K562 (cell line): ENCODE measurements around the gene GDAP1L1. TPM values are rescaled to one million over a fixed set of nuclear protein-coding genes. Genes with fewer than 3 reads are reported as not detected.
A peak's percentile ranks its signal among the peaks of the same experiment; 100 is the strongest.

Experiments
- CEBPB ChIP-seq: fragments of 450-650 bp; IDR thresholded peaks from 2 replicates; pipeline ENCODE4 v1.6.1; 2016; ENCODE audit warnings: missing genetic modification characterization, missing compliant biosample characterization
- CEBPG ChIP-seq, 3 experiments: fragments of 200-800 bp in 1 of 3; sonication (Bioruptor generic) in 1 of 3; sonication (generic) in 1 of 3; formaldehyde crosslinking in 1 of 3; IDR thresholded peaks in 2 of 3; conservative IDR thresholded peaks in 1 of 3; 2 replicates each; pipeline versions ENCODE4 v1.6.1 to v1.8.0; 2016 to 2022; ENCODE audit warnings: missing compliant biosample characterization in 2 of 3, missing genetic modification characterization in 2 of 3, mild to moderate bottlenecking in 1 of 3, missing genetic modification reagents in 1 of 3
- CTBP1 ChIP-seq: fragments of 450-650 bp; IDR thresholded peaks from 2 replicates; pipeline ENCODE4 v1.6.1; 2016; ENCODE audit warnings: borderline replicate concordance
- E2F6 ChIP-seq, 2 experiments: IDR thresholded peaks; 2 replicates each; pipeline ENCODE4 v1.6.1; 2011; ENCODE audit warnings: borderline replicate concordance in 1 of 2, control low read depth in 1 of 2, low read depth in 1 of 2, low read length in 1 of 2, mild to moderate bottlenecking in 1 of 2, mixed read lengths in 1 of 2, moderate library complexity in 1 of 2; ENCODE audit not compliant: insufficient read depth in 1 of 2, insufficient read length in 1 of 2, poor library complexity in 1 of 2, severe bottlenecking in 1 of 2; ENCODE audit errors: extremely low read depth in 1 of 2
- EHMT2 ChIP-seq: fragments of 450-650 bp; IDR thresholded peaks from 2 replicates; pipeline ENCODE4 v1.6.1; 2018; ENCODE audit warnings: antibody characterized with exemption
- HMG20A ChIP-seq: fragments of 450-650 bp; formaldehyde crosslinking; conservative IDR thresholded peaks from 2 replicates; pipeline ENCODE4 v1.4.0; 2020; ENCODE audit warnings: mild to moderate bottlenecking, mixed read lengths
- ID3 ChIP-seq, 2 experiments: fragments of 250-450 bp in 1 of 2; fragments of 450-650 bp in 1 of 2; sonication (Bioruptor Pico) in 1 of 2; IDR thresholded peaks; 2 replicates each; pipeline versions ENCODE4 v1.6.1 to v1.8.0; 2016 to 2021; ENCODE audit warnings: mild to moderate bottlenecking in 2 of 2, moderate library complexity in 2 of 2, missing compliant biosample characterization in 1 of 2, missing genetic modification characterization in 1 of 2
- NR2C2 ChIP-seq, 2 experiments: fragments of 200-800 bp in 1 of 2; sonication (Bioruptor generic) in 1 of 2; sonication (generic) in 1 of 2; formaldehyde crosslinking in 1 of 2; IDR thresholded peaks; 2 replicates each; pipeline versions ENCODE4 v1.6.1 to v1.8.0; 2016 to 2022; ENCODE audit warnings: mild to moderate bottlenecking in 1 of 2, missing compliant biosample characterization in 1 of 2, missing genetic modification characterization in 1 of 2, missing genetic modification reagents in 1 of 2
- PBX2 ChIP-seq, 2 experiments: IDR thresholded peaks in 1 of 2; conservative IDR thresholded peaks in 1 of 2; 2 replicates each; pipeline ENCODE4 v1.6.1; 2016; ENCODE audit warnings: low read depth in 2 of 2, mild to moderate bottlenecking in 1 of 2, missing compliant biosample characterization in 1 of 2, missing genetic modification characterization in 1 of 2, moderate library complexity in 1 of 2
- POLR3A ChIP-seq: IDR thresholded peaks from 2 replicates; pipeline ENCODE4 v1.6.1; 2011; ENCODE audit warnings: borderline replicate concordance, mild to moderate bottlenecking, moderate library complexity; ENCODE audit not compliant: insufficient read length, insufficient read depth; ENCODE audit errors: extremely low read depth
- RBBP5 ChIP-seq: fragments of 200-600 bp; sonication (generic); IDR thresholded peaks from 2 replicates; pipeline ENCODE4 v1.6.1; 2012; ENCODE audit warnings: borderline replicate concordance, mild to moderate bottlenecking, low read length, control low read depth, inconsistent platforms; ENCODE audit not compliant: insufficient read depth, poor library complexity, severe bottlenecking
- RBM14 ChIP-seq: fragments of 200-400 bp; formaldehyde crosslinking; IDR thresholded peaks from 2 replicates; pipeline ENCODE4 v1.6.1; 2018; ENCODE audit warnings: low read depth, mild to moderate bottlenecking, low read length, moderate library complexity, borderline replicate concordance; ENCODE audit not compliant: insufficient read depth
- SPI1 ChIP-seq: IDR thresholded peaks from 2 replicates; pipeline ENCODE4 v1.6.1; 2011; ENCODE audit warnings: low read depth, low read length, control low read depth, borderline replicate concordance
- SUPT5H ChIP-seq: fragments of 450-650 bp; IDR thresholded peaks from 2 replicates; pipeline ENCODE4 v1.6.1; 2016
- TAF7 ChIP-seq: fragments of 450-650 bp; IDR thresholded peaks from 2 replicates; pipeline ENCODE4 v1.6.1; 2016; ENCODE audit warnings: missing genetic modification characterization, missing compliant biosample characterization
- TAL1 ChIP-seq: fragments of 450-650 bp; IDR thresholded peaks from 2 replicates; pipeline ENCODE4 v1.6.1; 2016; ENCODE audit warnings: mild to moderate bottlenecking
- TCF3 ChIP-seq: sonication (generic); formaldehyde crosslinking; IDR thresholded peaks from 2 replicates; pipeline ENCODE4 v1.4.0; 2020; ENCODE audit warnings: mild to moderate bottlenecking, missing genetic modification reagents
- polyA plus RNA-seq, 8 experiments: library from polyadenylated mRNA; depleted of rRNA in 4 of 8; stranded (reverse) in 5 of 8; unstranded in 3 of 8; fragments of >200 nt; fragmentation: Nextera tagmentation in 2 of 8; fragmentation: Illumina TruSeq in 1 of 8; extraction: Ambion mirVana in 2 of 8; extraction: Trizol in 1 of 8; gene quantifications; 2 replicates each; pipeline versions ENCODE4 v1.2.1 to v1.2.3, GENCODE V29; 2011 to 2014; ENCODE audit warnings: inconsistent platforms in 1 of 8, missing spikeins in 1 of 8
- total RNA-seq, 7 experiments: library from RNA; depleted of rRNA in 6 of 7; stranded (reverse); fragments of >200 nt in 6 of 7; fragmentation: Illumina TruSeq in 2 of 7; extraction: Trizol in 2 of 7; gene quantifications; 2 replicates each; pipeline versions ENCODE4 v1.2.1 to v1.2.3, GENCODE V29; 2011 to 2021; ENCODE audit warnings: low replicate concordance in 1 of 7
- TF ChIP-seq, protein P1 (sequence below): sonication (generic); IDR thresholded peaks from 2 replicates; pipeline ENCODE4 v1.6.1; 2016

GDAP1L1 gene
- total and polyA plus RNA-seq, 9 of the 15 experiments (the other 6 are each of a cell fraction or from before 2014, with no cell fraction given), result 0.06 to 0.40 (median 0.19) TPM; not detected in 5

DNA sequence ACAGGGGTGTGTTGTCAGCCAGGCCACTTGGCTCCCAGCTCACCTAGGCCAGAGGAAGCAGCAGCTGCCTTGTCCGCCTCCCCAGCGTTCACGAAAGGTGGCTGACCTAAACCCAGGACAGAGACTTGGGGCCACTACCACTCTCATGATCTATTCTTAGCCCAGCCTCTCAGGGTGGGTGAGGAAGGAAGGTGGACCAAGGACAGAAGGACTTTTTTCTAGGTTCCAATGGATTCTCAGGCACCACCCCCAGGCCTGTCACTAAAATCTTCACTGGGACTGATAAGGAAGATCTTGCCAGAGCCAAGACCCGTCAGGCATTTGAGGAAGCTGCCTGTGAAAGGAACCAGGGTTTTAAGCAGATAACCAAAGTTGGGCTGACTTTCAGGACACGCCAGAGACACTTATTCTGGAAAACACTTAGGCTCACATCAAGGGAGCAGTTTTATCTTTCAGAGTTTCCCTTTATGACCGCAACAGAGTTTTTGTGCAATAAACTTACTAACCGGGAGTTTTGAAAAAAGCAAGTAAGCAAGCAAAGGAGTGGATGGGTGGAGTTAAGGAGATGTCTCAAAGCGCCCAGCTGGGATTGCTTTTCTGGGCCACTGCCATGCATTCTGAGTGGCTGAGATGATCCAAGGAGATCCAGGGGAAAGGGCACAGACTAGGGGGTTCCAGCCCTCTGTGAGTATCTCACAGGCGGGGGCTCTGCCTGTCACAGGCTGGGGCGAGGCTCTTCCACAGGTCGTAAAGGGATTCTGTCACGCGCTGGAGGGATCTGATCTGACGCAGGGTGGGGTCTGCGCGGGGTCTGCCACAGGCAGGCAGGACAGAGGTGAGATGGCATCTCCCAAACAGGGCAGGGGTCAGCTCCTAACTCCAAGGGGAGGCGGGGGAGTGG, 62.9 kb downstream of the GDAP1L1 start (continued):
- TF ChIP-seq SPI1 (peak; percentile 49; the same call in 1 of the 2 replicates), EHMT2 (no peak), PBX2 (CRISPR knock-in tag; IDR thresholded peaks at IDR 0.05; ENCODE audit: low read depth) (no peak), PBX2 (tag; conservative IDR thresholded peaks at IDR 0.05; ENCODE audit: low read depth) (peak; percentile 57), POLR3A (no peak), CEBPG (CRISPR knock-in tag; IDR thresholded peaks at IDR 0.05) (no peak), CEBPG (tag; conservative IDR thresholded peaks at IDR 0.05 in 1 of 2, IDR thresholded peaks at IDR 0.05 in 1 of 2) (0 out of 4 replicates have a peak, but pooled peaks of 1 of the 2 experiments have one; percentile 9), NR2C2 (CRISPR knock-in tag; IDR thresholded peaks at IDR 0.05) (no peak), NR2C2 (tag; IDR thresholded peaks at IDR 0.05) (no peak), RBM14 (no peak), CEBPB (tag) (peak; percentile 53; the same call in 1 of the 2 replicates), HMG20A (CRISPR knock-in tag) (no peak), CTBP1 (0 out of 2 replicates have a peak, but pooled peaks have one; percentile 29), TAL1 (no peak), SUPT5H (no peak), TCF3 (CRISPR knock-in tag) (0 out of 2 replicates have a peak, but pooled peaks have one; percentile 20), RBBP5 (no peak), TAF7 (tag) (no peak), E2F6 (IDR thresholded peaks at IDR 0.05; ENCODE audit: borderline replicate concordance in 1 of 2, extremely low read depth in 1 of 2, insufficient read depth in 1 of 2, insufficient read length in 1 of 2, low read depth in 1 of 2, low read length in 1 of 2, poor library complexity in 1 of 2, severe bottlenecking in 1 of 2) (no peak), ID3 (CRISPR knock-in tag; IDR thresholded peaks at IDR 0.05) (no peak), ID3 (tag; IDR thresholded peaks at IDR 0.05) (no peak)
- TF ChIP-seq, protein P1, sequence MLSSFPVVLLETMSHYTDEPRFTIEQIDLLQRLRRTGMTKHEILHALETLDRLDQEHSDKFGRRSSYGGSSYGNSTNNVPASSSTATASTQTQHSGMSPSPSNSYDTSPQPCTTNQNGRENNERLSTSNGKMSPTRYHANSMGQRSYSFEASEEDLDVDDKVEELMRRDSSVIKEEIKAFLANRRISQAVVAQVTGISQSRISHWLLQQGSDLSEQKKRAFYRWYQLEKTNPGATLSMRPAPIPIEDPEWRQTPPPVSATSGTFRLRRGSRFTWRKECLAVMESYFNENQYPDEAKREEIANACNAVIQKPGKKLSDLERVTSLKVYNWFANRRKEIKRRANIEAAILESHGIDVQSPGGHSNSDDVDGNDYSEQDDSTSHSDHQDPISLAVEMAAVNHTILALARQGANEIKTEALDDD, result peak; percentile 63; the same call in 1 of the 2 replicates
